PC-3 (cell line): ENCODE data around the gene ITPR3. TPM values are rescaled to one million over a fixed set of nuclear protein-coding genes. Genes with fewer than 3 reads are reported as not detected.

Experiments
- ATAC-seq: fragments of 200-7000 bp; cut with Tn5 transposase; 2 replicates; pipeline ENCODE4 v1.9.1; 2020; ENCODE audit warnings: mild to moderate bottlenecking, moderate library complexity
- BruUV-seq: library from RNA; stranded (reverse); fragments of 400-500 nt; replicated peaks from 2 replicates; lab custom pipeline; 2021; lab: Mats Ljungman, UMichigan
- CTCF ChIA-PET: fragments of 300-600 bp; sonication (Branson Sonifier 250); formaldehyde crosslinking; loops from one replicate; lab custom pipeline; 2022; ENCODE audit warnings: antibody characterized with exemption; lab: Charles Lee
- POLR2A ChIA-PET: fragments of 300-600 bp; sonication (Branson Sonifier 250); formaldehyde crosslinking; loops from one replicate; lab custom pipeline; 2022; ENCODE audit warnings: antibody characterized with exemption; ENCODE audit not compliant: unreplicated experiment; lab: Charles Lee
- DNase-seq: peaks from one replicate; pipeline ENCODE4 v3.0.0-alpha.2; 2015
- H2AFZ ChIP-seq: fragments of 300-600 bp; sonication (generic); 2 replicates; pipeline ENCODE4 v1.6.0; 2016; ENCODE audit warnings: antibody characterized with exemption, low read length
- H3F3A ChIP-seq: fragments of 300-600 bp; sonication (generic); one replicate; pipeline ENCODE4 v1.6.0; 2017; ENCODE audit warnings: antibody characterized with exemption, low read length, control low read depth, mild to moderate bottlenecking; ENCODE audit not compliant: unreplicated experiment
- H3K27ac ChIP-seq: fragments of 300-600 bp; sonication (generic); 2 replicates; pipeline ENCODE4 v1.5.1; 2016; ENCODE audit warnings: mild to moderate bottlenecking, low read length
- H3K27me3 ChIP-seq: fragments of 300-600 bp; sonication (generic); 2 replicates; pipeline ENCODE4 v1.6.1; 2016; ENCODE audit warnings: low read length, mixed read lengths
- H3K36me3 ChIP-seq: fragments of 300-600 bp; sonication (generic); 2 replicates; pipeline ENCODE4 v1.6.1; 2016; ENCODE audit warnings: low read depth, mixed run types, low read length, mixed read lengths
- H3K4me1 ChIP-seq: fragments of 300-600 bp; sonication (generic); 2 replicates; pipeline ENCODE4 v1.5.1; 2016; ENCODE audit warnings: low read length; ENCODE audit not compliant: insufficient read depth
- H3K4me2 ChIP-seq: fragments of 300-600 bp; sonication (generic); 2 replicates; pipeline ENCODE4 v1.6.0; 2016; ENCODE audit warnings: low read length
- H3K4me3 ChIP-seq: fragments of 300-600 bp; sonication (generic); 2 replicates; pipeline ENCODE4 v1.5.1; 2016; ENCODE audit warnings: mild to moderate bottlenecking, low read length, mixed read lengths
- H3K79me2 ChIP-seq: fragments of 300-600 bp; sonication (generic); 2 replicates; pipeline ENCODE4 v1.6.1; 2017; ENCODE audit warnings: low read length, mixed read lengths
- H3K9ac ChIP-seq: fragments of 300-600 bp; sonication (generic); 2 replicates; pipeline ENCODE4 v1.6.0; 2016; ENCODE audit warnings: mild to moderate bottlenecking, low read length
- H3K9me2 ChIP-seq: fragments of 300-600 bp; sonication (generic); replicated peaks from 2 replicates; pipeline ENCODE4 v1.6.1; 2016; ENCODE audit warnings: mixed run types, low read length, mixed read lengths
- H3K9me3 ChIP-seq: fragments of 300-600 bp; sonication (generic); 2 replicates; pipeline ENCODE4 v1.6.1; 2016; ENCODE audit warnings: low read length, mixed read lengths
- H4K20me1 ChIP-seq: fragments of 300-600 bp; sonication (generic); 2 replicates; pipeline ENCODE4 v1.6.1; 2016; ENCODE audit warnings: low read length, mixed read lengths
- EZH2 ChIP-seq: fragments of 300-600 bp; sonication (generic); IDR thresholded peaks from one replicate; pipeline ENCODE4 v1.6.1; 2017; ENCODE audit warnings: antibody characterized with exemption, mild to moderate bottlenecking, low read length; ENCODE audit not compliant: unreplicated experiment
- EZH2phosphoT487 ChIP-seq: fragments of 300-600 bp; sonication (generic); IDR thresholded peaks from 2 replicates; pipeline ENCODE4 v1.6.1; 2018; ENCODE audit warnings: mild to moderate bottlenecking, antibody characterized with exemption, low read length, borderline replicate concordance
- intact Hi-C: fragments of 100-400 bp; cut with micrococcal nuclease; formaldehyde crosslinking; loops from 2 replicates; pipeline ENCODE4 v1.9.0; 2023
- total RNA-seq: library from RNA; depleted of rRNA; stranded (reverse); fragments of >200 nt; gene quantifications from 2 replicates; pipeline ENCODE4 v1.2.3, GENCODE V29; 2014
- TF ChIP-seq, protein P1 (sequence below): fragments of 300-600 bp; sonication (generic); conservative IDR thresholded peaks from 2 replicates; pipeline ENCODE4 v1.5.1; 2017; ENCODE audit warnings: antibody characterized with exemption, low read depth, mild to moderate bottlenecking, low read length

Gene ITPR3
- total RNA-seq, 1 experiment from 2014 or later: 41.8 TPM

DNA sequence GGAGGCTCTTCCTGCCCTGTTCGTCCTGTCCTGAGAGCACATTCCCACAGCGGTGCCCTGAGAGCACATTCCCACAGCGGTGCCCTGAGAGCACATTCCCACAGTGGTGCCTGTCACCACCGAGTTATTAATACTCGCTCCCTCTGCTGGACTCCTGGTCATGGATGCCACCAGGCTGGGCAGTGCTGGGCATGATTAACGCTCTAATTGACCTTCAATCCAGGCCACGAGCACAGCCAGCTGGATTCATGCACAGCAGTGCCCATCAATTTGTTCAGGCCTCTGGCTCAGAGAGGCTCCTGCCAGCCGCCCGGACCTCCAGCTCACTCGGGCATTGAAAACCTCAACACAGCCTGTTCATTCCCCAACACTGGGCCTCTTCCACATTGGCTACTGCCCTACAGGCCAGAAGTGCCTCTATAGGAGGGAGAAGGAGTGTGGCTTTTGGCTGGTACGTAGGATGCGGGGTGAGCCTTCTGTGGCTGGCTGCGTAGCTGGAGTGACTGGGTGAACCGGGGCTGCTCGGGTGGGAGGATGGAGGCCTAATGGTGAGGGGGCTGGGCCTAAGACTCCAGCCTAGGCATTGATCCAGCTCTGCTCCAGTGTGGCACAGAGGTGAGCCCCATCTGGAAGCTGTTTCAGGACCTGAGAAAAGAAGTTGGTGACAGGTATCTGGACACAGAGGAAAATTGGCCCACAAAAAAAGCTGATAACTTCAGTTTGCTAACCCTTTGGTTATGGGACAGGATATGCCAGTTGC lies 116.3 kb downstream of the ITPR3 start:
- Histone ChIP-seq H3F3A (no peaks in the 10 kb centered on the region), H3K27ac (no peak overlapping the region), H2AFZ (no peak overlapping the region), H3K4me3 (no peak overlapping the region), H3K4me1 (peaks cover 5% of the 10 kb centered on the region), H4K20me1 (no peaks in the 10 kb centered on the region), H3K4me2 (no peak overlapping the region), H3K9ac (no peak overlapping the region), H3K27me3 (no peaks in the 10 kb centered on the region), H3K36me3 (no peaks in the 10 kb centered on the region), H3K9me3 (no peaks in the 10 kb centered on the region), H3K79me2 (no peaks in the 10 kb centered on the region), H3K9me2 (no peaks in the 10 kb centered on the region)
- CTCF ChIA-PET: interaction anchor here (1.0 kb wide), 1 partner anchor 26 kb away, joined by 3 read pairs; the partner anchor contains the start of gene UQCC2
- DNase-seq: no peak
- intact Hi-C loops: no loop called here
- BruUV-seq: no TSS peak
- POLR2A ChIA-PET: interaction anchor here (0.6 kb wide), 1 partner anchor 10 kb away, joined by 4 read pairs; no protein-coding TSS in a partner anchor
- ATAC-seq: no peak
- no peak for TF ChIP-seq EZH2phosphoT487
- TF ChIP-seq, protein P1, sequence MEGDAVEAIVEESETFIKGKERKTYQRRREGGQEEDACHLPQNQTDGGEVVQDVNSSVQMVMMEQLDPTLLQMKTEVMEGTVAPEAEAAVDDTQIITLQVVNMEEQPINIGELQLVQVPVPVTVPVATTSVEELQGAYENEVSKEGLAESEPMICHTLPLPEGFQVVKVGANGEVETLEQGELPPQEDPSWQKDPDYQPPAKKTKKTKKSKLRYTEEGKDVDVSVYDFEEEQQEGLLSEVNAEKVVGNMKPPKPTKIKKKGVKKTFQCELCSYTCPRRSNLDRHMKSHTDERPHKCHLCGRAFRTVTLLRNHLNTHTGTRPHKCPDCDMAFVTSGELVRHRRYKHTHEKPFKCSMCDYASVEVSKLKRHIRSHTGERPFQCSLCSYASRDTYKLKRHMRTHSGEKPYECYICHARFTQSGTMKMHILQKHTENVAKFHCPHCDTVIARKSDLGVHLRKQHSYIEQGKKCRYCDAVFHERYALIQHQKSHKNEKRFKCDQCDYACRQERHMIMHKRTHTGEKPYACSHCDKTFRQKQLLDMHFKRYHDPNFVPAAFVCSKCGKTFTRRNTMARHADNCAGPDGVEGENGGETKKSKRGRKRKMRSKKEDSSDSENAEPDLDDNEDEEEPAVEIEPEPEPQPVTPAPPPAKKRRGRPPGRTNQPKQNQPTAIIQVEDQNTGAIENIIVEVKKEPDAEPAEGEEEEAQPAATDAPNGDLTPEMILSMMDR: no peak
- no peak for TF ChIP-seq EZH2

DNA sequence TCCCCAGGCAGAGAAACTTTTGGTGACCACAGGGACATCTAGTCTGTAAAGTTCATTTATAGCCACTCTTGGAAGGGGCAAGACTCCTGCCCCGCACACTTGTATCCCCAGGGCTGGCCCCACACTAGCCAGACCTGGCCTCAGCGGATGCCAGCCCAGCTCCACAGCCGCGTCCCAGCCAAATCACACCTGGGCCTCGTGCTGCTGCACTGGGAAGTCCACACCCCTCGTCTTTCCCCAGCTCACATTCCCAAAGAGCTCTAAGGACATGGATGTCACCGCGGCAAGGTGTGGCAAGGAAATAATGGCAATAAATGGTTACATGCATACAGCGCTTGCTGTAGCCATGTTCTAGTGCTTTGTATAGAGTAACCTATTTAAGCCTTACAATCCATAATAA lies 117.0 kb downstream of the ITPR3 start:
- H3K4me1 ChIP-seq: no peaks in the 10 kb centered on the region
- POLR2A ChIA-PET: interaction anchor here (0.6 kb wide), 1 partner anchor 11 kb away, joined by 4 read pairs; no protein-coding TSS in a partner anchor
- TF ChIP-seq, protein P1: no peak
- TF ChIP-seq EZH2phosphoT487 (no peak), EZH2 (no peak)
- ATAC-seq (no peak), DNase-seq (no peak)
- no peak overlapping the region for H3K4me3 ChIP-seq
- H3K4me2 ChIP-seq: no peak overlapping the region
- no peak overlapping the region for H2AFZ ChIP-seq
- H3K9me3 ChIP-seq: no peaks in the 10 kb centered on the region
- no peaks in the 10 kb centered on the region for H3K9me2 ChIP-seq
- H3K79me2 ChIP-seq: no peaks in the 10 kb centered on the region
- intact Hi-C loops: no loop called here
- H3K9ac ChIP-seq: no peak overlapping the region
- no TSS peak for BruUV-seq
- no peaks in the 10 kb centered on the region for H3F3A ChIP-seq
- no peaks in the 10 kb centered on the region for H3K36me3 ChIP-seq
- CTCF ChIA-PET: interaction anchor here (1.0 kb wide), 1 partner anchor 26 kb away, joined by 3 read pairs; the partner anchor contains the start of gene UQCC2
- no peaks in the 10 kb centered on the region for H4K20me1 ChIP-seq
- H3K27me3 ChIP-seq: no peaks in the 10 kb centered on the region
- no peak overlapping the region for H3K27ac ChIP-seq

DNA sequence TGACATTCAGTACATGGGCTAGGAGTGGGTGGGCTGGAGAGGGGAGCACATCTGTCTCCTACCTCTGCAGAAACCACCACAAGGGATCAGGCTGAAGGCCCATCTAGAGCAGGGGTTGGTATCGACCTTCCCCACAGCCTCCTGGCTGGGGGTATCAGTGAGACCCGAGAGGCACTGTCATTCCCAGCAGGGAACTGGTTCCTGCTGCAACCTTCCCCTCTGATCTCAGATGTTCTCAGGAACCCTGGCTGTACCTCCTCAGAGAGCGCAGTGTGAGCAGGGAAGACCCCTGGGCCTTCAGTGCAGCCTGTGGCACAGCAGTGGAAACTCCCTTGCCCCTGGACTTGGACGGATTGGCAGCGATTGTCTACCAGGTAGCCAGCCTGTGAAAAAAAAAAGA lies 117.8 kb downstream of the ITPR3 start:
- Histone ChIP-seq H3K27ac (no peak overlapping the region), H2AFZ (no peak overlapping the region), H4K20me1 (no peaks in the 10 kb centered on the region), H3K9me3 (no peaks in the 10 kb centered on the region), H3K4me2 (no peak overlapping the region), H3K79me2 (no peaks in the 10 kb centered on the region), H3K4me3 (no peak overlapping the region), H3K27me3 (no peaks in the 10 kb centered on the region), H3K36me3 (no peaks in the 10 kb centered on the region), H3K9me2 (no peaks in the 10 kb centered on the region), H3K9ac (no peak overlapping the region), H3K4me1 (peaks cover 2% of the 10 kb centered on the region), H3F3A (no peaks in the 10 kb centered on the region)
- ATAC-seq (no peak), DNase-seq (no peak)
- intact Hi-C loops: no loop called here
- CTCF ChIA-PET: interaction anchor here (1.0 kb wide), 1 partner anchor 27 kb away, joined by 3 read pairs; the partner anchor contains the start of gene UQCC2
- no TSS peak for BruUV-seq
- TF ChIP-seq, protein P1: no peak
- TF ChIP-seq EZH2 (no peak), EZH2phosphoT487 (no peak)
- POLR2A ChIA-PET: no interaction called here
